ENCODE measurements around the gene NRXN3.
A peak's percentile ranks its signal among the peaks of the same experiment; 100 is the strongest.

NRXN3 gene

DNA sequence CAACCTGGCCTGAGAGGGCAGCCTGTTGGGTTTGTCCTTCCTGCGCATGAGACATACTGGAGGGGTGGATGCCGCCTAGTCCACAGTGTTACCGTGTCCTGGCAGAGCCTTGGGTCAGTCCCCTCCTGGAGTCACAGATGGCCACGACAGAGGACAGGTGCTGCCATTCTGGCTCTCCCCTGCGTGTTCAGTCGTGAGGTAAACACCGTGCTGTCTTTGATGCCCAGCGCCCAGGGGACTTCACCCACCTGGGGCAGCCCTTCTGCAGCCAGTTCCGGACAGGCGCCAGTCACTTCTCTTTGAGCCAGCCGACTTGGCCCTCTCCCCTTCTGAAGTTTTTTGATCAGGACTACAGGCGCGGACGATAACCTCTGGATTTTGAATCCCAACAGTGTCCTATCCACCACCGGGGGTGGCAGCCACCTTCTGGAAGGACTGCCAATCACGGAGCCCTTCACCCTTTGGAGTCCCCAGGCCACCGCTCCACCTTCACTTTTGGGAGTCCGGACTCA, 1108.2 kb downstream of the NRXN3 start:
- DNase-seq (ENCODE audit: low read depth): no peak
- TF ChIP-seq, protein P1, sequence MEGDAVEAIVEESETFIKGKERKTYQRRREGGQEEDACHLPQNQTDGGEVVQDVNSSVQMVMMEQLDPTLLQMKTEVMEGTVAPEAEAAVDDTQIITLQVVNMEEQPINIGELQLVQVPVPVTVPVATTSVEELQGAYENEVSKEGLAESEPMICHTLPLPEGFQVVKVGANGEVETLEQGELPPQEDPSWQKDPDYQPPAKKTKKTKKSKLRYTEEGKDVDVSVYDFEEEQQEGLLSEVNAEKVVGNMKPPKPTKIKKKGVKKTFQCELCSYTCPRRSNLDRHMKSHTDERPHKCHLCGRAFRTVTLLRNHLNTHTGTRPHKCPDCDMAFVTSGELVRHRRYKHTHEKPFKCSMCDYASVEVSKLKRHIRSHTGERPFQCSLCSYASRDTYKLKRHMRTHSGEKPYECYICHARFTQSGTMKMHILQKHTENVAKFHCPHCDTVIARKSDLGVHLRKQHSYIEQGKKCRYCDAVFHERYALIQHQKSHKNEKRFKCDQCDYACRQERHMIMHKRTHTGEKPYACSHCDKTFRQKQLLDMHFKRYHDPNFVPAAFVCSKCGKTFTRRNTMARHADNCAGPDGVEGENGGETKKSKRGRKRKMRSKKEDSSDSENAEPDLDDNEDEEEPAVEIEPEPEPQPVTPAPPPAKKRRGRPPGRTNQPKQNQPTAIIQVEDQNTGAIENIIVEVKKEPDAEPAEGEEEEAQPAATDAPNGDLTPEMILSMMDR (conservative IDR thresholded peaks at IDR 0.05; ENCODE audit: low read depth, low read length): no peak
- H3K4me3 ChIP-seq (ENCODE audit: low read length): peak overlapping the region; percentile 63

DNA sequence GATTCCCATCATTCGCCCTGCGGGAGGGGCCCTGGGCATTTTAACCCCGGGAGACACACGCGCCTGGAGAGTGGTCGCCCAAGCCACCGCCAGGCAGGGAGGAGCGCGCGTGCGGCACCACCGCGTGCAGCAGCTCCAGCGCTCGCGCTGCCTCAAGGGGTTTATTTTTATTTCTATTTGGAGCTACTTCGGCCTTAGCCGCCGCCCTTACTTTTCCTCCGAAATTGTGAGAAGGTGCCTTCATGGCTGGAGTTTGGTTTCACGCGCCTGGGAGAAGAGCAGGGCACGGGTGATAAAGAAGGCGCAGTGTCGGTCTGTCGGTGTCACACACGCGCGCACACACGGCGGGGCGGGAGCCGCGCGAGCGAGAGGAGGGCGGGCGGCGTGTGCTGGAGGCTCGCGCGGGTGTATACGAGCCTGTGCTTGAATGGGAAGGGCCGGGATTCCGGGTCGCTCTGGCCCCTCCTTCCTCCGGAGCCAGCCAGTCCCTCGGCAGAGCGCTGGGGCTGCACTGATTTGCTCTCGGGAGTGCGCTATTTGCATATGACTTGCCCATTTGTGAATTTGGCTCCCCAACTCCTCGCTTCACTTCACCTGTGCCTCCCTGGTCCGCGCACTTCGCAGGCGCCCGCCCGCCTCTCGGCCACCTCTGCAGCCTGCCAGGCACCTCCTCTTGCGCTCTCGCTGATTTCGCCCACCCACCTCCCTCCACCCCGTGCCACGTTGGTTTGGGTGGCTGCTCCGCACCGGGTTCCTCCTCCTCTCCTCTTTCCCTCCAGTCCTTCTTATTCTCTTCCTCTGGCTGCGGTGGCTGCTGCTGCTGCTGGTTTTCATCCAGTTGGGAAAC, 1108.8 kb downstream of the NRXN3 start:
- peak; percentile 76 for DNase-seq (ENCODE audit: low read depth)
- TF ChIP-seq, protein P1 (conservative IDR thresholded peaks at IDR 0.05; ENCODE audit: low read depth, low read length): no peak
- peak overlapping the region; percentile 63 for H3K4me3 ChIP-seq (ENCODE audit: low read length)

- no peak for DNase-seq (ENCODE audit: low read depth)
Measured at GRCh38 chr14:79279645-79280597, 1109.7 kb downstream of the NRXN3 start.

GRCh38 chr14:79281244-79282152, 1111.3 kb downstream of the NRXN3 start:
- TF ChIP-seq, protein P1 (conservative IDR thresholded peaks at IDR 0.05; ENCODE audit: low read depth, low read length): no peak
- H3K4me3 ChIP-seq (ENCODE audit: low read length): no peak overlapping the region
- no peak for DNase-seq (ENCODE audit: low read depth)

More at GRCh38 chr14:79279645-79280597, 1109.7 kb downstream of the NRXN3 start:
- TF ChIP-seq, protein P1 (conservative IDR thresholded peaks at IDR 0.05; ENCODE audit: low read depth, low read length): no peak
- peak overlapping the region; percentile 63 for H3K4me3 ChIP-seq (ENCODE audit: low read length)

GRCh38 chr14:79284621-79285020, 1114.4 kb downstream of the NRXN3 start:
- DNase-seq (ENCODE audit: low read depth): no peak
- TF ChIP-seq, protein P1 (conservative IDR thresholded peaks at IDR 0.05; ENCODE audit: low read depth, low read length): no peak
- H3K4me3 ChIP-seq (ENCODE audit: low read length): no peak overlapping the region

DNA sequence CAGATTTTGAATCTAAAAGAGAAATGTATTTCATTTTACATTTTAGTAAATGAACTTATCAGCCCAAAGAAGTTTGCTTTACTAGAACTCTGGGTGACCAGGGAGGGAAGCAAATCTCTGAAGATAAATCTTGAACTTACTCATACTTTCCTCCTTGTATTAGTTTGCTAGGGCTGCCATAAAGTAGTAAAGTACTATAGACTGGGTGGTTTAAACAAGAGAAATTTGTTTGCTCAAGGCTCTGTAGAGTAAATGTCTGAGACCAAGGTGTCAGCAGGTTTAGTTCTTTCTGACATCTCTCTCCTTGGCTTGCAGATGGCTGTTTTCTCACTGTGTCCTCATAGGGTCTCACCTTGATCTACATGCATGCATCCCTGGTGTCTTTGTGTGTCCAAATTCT, 1115.1 kb downstream of the NRXN3 start:
- TF ChIP-seq, protein P1 (conservative IDR thresholded peaks at IDR 0.05; ENCODE audit: low read depth, low read length): no peak
- no peak for DNase-seq (ENCODE audit: low read depth)
- no peak overlapping the region for H3K4me3 ChIP-seq (ENCODE audit: low read length)
